NCI-H187 (cell line): ENCODE measurements around the gene OLIG2.

ENCODE experiments used
- DNase-seq, 2 experiments: peaks; one replicate each; lab custom pipeline; 2025; lab: John Stamatoyannopoulos, UW

Gene OLIG2

GRCh38 chr21:33025489-33026442 is at the start of gene OLIG2:
Gene OLIG2 (plus strand): TSS chr21:33025935. CDS start chr21:33026863, 928 bp downstream.
- DNase-seq = no peak

GRCh38 chr21:32976791-32977190 is 48.9 kb upstream of the OLIG2 start:
- no peak for DNase-seq

DNA sequence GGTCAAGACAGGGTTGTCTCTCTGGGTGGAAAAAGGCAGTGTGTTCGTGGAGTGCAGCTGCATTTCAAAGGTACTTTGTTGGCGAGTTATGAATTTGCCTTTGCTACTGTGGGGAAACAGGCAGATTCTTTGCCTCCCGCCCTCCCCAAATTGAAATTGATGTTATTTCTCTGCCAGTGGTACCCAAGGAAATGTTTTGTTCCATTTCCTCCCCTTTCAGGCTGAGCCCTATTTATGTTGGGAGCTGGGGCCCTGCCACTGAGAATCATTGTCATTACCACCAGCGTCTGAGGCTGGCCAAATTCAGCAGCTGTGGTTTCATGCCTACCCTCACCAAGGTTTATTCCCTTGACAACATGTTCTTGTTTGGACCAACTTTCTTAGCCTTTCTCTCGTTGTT is 48.5 kb upstream of the OLIG2 start:
- DNase-seq = no peak

DNA sequence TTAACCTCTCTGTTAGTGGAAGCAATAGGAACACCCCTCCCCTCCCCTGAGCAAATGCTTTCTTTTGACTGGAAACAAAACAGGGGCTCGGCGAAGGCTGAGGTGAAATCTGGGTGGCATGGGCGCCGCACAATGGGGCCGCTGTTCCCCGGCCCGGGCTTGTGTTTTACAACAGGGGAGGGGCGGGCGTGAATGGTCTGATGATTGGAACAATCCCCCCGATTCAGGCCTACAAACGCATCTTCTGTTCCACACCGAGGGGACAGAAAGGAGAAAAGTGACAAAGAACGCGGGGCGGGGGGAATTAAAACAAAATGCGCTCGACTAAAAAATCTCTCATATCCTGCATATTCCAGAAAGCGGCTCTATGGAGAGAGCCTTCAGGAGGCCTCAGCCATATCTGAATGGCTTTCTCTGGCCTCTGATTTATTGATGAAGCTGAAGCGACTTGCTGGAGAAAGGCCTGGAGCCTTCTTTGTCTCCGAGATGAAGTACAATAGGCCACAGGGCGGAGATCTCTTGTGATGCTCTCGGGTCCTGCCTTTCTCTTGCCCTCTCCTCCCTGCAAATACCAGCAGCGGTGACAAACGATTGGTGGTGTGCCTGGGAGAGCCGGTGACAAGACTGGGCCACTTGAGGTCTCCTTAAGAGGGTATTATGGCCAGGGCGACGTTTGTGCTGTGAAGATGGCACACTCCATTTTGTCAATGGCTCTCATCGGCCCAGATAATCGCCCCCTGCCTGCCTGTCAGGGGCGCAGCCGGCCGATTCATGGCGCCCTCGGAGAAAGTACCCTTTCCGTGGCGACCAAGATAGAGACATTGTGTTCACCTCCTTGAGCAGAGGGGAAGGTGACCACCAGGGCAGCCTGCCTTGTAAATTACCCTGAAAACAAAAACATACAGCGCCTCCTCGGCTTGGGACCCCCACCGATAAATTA is 47.1 kb upstream of the OLIG2 start:
- DNase-seq = peak; percentile 40 to 48

DNA sequence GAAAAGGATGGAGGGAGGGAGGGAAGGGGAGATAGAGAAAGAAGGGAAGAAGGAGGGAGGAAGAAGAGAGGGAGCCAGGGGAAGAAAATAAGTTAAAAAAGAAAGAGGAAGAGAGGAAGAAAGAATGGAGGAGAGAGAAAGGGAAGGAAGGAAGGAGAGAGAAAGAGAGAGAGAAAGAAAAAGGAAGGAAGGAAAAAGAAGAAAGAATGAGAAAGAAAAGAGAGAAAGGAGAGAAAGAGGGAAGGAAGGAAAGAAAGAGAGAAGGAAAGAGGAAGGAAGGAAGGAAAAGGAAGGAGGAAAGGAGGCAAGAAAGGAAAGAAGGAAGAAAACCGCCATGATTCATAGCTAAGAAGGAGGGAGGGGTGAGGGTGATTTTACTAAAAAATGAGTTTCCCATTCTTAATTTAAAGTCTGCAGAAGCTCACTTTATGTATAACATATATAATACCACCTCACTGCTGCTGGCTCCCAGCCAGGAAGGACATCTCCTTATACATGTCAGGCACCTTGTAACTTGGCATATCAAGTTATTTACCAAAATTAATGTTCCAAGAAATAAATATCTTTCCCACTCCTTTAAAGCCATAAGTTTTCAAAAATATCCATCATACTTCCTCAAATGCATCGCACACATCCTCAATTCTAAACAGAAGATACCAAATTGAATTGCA is 46.0 kb upstream of the OLIG2 start:
- DNase-seq = no peak

DNA sequence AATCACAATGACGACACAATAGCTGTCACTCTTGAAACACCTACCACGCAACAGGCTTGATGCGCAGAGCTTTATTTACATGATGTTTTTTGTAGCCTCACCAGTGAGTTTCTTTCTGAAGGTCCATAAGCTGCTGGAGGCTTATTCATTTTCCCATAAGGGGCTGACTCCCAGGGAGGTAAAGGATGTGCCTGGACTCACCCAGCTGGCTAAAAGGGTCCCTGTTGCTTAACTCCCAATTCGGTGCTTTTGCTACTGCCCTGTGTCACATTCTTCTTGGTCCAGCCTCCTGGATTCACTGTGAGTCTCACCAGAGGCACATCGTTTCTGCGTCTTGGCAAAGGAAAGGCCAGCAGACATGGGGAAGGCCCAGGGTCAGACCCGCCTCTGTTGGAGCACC is 44.6 kb upstream of the OLIG2 start:
- no peak for DNase-seq

GRCh38 chr21:32990666-32991065 is 35.1 kb upstream of the OLIG2 start:
- DNase-seq = no peak

DNA sequence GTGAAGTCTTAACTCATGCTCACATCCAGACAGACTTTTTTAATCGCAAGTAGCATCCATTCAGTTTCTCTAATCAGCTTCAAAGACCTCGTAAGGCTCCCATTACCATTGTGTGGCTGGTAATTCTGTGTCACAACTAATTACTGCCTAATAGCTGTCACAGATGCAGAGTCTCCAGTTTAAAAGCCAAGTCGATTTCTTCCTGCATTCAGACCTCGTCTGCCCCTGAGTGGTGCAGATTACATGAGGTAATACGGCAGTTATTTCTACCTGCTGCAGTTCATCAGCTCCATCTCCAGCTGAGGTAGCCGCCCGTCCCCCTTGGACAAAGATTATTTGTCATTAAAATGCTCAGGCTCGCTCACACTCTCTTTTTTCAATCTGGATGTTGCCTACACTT is 34.4 kb upstream of the OLIG2 start:
- DNase-seq = no peak

GRCh38 chr21:32993894-32994293 is 31.8 kb upstream of the OLIG2 start:
- DNase-seq = no peak

GRCh38 chr21:32994305-32994704 is 31.4 kb upstream of the OLIG2 start:
- no peak for DNase-seq

DNA sequence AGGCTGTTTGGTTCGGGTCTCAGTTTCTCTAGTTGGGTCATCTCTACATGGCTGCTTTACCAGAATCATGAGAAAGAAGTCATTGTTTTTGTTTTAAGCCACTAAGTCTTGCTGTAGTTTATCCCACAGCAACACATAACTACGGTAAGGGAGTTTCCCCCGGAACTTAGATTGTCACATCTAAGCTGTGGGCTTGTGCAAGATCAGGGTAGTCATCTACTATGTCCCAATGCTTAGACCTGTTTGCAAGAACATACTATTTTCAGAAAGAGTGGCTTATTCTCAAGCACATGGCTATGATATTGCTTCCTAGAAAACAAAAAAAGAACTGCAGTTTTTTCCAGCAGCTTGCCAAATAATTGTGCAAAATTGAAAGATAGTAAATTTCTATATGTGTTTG is 18.0 kb upstream of the OLIG2 start:
- DNase-seq = no peak

DNA sequence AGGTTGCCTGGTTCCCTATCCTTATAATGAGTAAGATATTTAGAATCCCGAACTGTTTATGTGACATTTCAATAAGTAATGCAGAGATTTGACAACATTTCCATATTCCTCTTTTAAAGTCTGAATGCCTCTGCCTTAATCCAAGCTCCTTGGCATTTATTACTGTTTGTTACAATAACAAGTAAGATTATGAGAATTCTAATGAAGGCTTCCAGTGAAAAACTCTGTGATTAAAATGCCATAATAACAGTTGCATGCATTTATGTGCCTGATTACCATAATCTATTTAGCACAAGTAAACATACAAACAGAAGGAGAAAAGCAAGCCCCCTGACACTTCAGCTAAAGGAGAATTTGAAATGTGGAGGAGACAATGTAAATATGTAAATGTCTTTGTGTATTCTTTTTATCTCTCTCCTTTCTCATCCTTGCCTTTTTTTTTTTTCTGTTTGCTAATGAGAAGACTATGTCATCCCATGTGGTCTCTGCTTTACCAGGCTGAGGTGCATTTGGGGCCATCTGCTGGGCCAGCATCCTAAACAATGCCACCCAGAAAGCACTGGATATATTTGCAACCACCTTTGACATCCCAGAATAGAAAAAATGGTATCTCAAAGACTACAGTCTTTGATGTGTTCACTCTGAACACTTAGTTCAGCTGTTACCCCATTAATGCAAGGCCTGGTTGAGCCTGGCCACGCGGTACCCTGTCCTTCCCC is 17.2 kb upstream of the OLIG2 start:
- DNase-seq = no peak

GRCh38 chr21:33010931-33011330 is 14.8 kb upstream of the OLIG2 start:
- no peak for DNase-seq

DNA sequence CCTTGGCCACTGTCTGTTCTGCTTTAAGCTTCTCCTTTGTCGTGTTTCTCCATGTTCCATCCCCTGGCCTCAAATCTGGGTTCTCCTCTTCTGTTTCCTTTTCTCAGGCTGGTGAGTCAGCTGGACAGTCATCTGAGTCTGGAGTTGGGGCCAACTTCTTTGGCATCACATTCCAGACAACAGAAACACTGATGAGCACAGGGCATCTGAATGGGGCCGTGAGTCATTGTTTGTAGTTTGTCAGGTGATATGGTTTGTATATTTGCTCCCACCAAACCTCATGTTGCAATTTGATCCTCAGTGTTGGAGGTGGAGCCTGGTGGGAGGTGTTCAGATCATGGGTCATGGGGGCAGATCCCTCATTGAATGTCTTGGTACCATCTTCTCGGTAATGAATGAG is 14.3 kb upstream of the OLIG2 start:
- DNase-seq = no peak

- DNase-seq = no peak
These were observed 12.1 kb upstream of the OLIG2 start for GRCh38 chr21:33013626-33014025.

DNA sequence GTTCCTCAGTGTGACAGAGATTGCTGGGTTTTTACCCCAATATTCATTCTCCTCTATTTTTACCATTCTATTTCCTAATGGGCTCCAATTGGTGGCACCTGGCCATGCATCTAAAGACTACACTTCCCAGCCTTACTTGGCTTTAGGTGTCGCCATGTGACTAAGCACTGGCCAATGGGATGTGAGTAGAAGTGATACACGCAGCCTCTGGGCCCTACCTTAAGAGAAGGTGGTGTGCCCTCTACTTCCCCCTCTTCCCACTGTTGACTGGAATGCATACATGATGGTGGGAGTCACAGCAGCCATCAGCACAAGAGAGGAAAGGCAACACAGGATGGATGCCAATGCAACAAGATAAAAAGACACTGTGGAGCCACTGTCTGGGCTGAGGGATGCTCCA is 11.4 kb upstream of the OLIG2 start:
- DNase-seq = no peak

DNA sequence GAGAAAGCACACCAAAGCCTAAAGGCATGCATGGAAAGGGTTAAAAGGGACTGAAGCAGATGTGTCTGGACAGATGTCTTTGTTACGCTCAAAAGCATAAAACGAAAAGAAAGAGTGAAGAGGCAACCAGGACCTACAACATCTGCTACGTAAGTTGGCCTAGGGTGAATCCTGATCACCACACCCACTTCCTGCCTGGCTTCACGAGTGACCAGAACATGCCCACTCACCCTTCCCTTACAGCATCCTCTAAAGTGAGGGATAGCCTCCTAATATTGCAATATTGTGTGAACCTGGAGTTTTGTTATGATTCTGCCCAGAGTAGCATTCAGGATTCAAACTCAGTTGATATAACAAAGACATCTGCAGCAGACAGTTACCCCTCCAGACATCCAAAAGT is 10.6 kb upstream of the OLIG2 start:
- no peak for DNase-seq

DNA sequence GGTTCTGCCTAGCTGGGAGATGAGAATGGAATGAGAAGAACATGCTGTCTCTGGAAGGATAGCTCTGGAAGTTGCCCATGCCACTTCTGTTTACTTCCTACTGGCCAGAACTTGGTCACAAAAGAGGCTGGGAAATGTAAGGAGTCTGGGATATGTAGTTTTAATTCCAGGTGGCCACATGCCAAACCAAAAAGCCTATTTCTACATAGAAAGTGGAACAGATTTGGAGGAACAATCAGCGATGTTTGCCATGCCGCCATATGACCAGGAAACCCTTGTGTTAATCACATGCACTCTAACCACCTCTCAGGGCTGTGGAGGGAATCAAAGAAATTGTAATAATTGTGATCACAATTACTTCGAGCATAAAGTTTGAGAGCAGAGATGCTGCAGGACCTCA is 10.0 kb upstream of the OLIG2 start:
- no peak for DNase-seq

- no peak for DNase-seq
These were observed 6.8 kb upstream of the OLIG2 start for GRCh38 chr21:33018707-33019465.

- no peak for DNase-seq
These were observed 6.2 kb upstream of the OLIG2 start for GRCh38 chr21:33019516-33019884.
